K562 (cell line): ENCODE data around the gene ZBTB16. TPM values are rescaled to one million over a fixed set of nuclear protein-coding genes. Genes with fewer than 3 reads are reported as not detected.

ENCODE experiments used
- NCOA1 ChIP-seq: fragments of 450-650 bp; IDR thresholded peaks from 2 replicates; pipeline ENCODE4 v1.6.1; 2016; ENCODE audit warnings: low read depth
- SP1 ChIP-seq: sonication (generic); formaldehyde crosslinking; IDR thresholded peaks from 2 replicates; pipeline ENCODE4 v1.8.1; 2022; ENCODE audit warnings: mild to moderate bottlenecking, missing genetic modification reagents
- polyA plus RNA-seq, 8 experiments: library from polyadenylated mRNA; depleted of rRNA in 4 of 8; stranded (reverse) in 5 of 8; unstranded in 3 of 8; fragments of >200 nt; fragmentation: Nextera tagmentation in 2 of 8; fragmentation: Illumina TruSeq in 1 of 8; extraction: Ambion mirVana in 2 of 8; extraction: Trizol in 1 of 8; gene quantifications; 2 replicates each; pipeline versions ENCODE4 v1.2.1 to v1.2.3, GENCODE V29; 2011 to 2014; ENCODE audit warnings: inconsistent platforms in 1 of 8, missing spikeins in 1 of 8
- total RNA-seq, 7 experiments: library from RNA; depleted of rRNA in 6 of 7; stranded (reverse); fragments of >200 nt in 6 of 7; fragmentation: Illumina TruSeq in 2 of 7; extraction: Trizol in 2 of 7; gene quantifications; 2 replicates each; pipeline versions ENCODE4 v1.2.1 to v1.2.3, GENCODE V29; 2011 to 2021; ENCODE audit warnings: low replicate concordance in 1 of 7
- TF ChIP-seq, protein P1 (sequence below): fragments of 450-650 bp; IDR thresholded peaks from 2 replicates; pipeline ENCODE4 v1.6.1; 2016; ENCODE audit warnings: mild to moderate bottlenecking, moderate library complexity
- TF ChIP-seq, protein P2 (sequence below): fragments of 450-650 bp; IDR thresholded peaks from 2 replicates; pipeline ENCODE4 v1.6.1; 2016; ENCODE audit warnings: low read depth, mild to moderate bottlenecking, moderate library complexity
- TF ChIP-seq, protein P3 (sequence below): sonication (generic); formaldehyde crosslinking; IDR thresholded peaks from 2 replicates; pipeline ENCODE4 v1.8.0; 2022; ENCODE audit warnings: mild to moderate bottlenecking, missing genetic modification reagents
- TF ChIP-seq, protein P4 (sequence below): fragments of 250-450 bp; sonication (Bioruptor Pico); IDR thresholded peaks from 2 replicates; pipeline ENCODE4 v1.4.0; 2020; ENCODE audit warnings: mild to moderate bottlenecking, moderate library complexity

The ZBTB16 gene
- total and polyA plus RNA-seq, 9 of the 15 experiments (the other 6 are each of a cell fraction or from before 2014, with no cell fraction given) = 0.06 to 0.40 (median 0.24) TPM; not detected in 4

DNA sequence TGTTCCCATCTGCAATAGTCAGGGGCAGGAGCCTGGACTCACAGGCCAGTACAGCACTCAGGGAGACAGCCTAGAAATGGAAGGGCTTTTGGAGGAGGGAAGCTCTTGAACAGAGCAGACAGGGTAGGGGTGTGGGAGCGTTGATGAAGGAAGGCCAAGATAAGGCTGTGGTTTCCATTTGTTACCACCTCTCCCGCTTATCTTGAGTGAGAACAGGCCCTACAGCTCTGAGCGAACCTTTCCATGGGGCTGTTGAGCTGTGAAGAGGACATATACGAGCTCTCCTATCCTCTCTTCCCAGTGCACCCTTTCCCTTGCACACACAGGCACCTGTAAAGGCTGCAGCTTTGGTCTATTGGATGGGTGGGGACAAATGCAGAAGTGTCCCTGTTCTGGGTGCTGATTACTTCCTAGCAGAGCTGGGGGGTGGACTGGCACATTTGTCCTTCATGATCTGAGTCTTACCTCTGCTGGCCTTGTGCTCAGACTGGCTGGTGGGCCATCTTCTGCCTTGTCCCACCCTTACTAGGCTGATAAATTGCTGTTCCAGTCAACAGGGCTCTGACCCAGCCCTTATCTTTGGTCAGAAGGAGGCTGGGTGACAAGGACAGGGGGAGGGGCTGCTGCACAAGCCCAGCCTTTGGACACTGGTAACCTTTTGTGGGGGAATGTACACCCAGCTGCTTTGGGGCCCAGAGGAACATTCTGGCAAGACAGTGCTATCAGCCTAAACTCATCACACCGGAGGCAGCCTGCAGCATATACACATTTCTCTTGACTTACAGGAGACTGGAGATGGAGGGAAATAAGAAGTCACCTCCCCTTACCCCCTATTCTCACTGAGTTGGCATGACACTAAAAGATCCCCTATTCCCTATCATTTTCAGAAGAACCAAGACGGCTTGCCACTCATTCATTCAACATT, 156.6 kb downstream of the ZBTB16 start (continued):
- TF ChIP-seq, protein P1, sequence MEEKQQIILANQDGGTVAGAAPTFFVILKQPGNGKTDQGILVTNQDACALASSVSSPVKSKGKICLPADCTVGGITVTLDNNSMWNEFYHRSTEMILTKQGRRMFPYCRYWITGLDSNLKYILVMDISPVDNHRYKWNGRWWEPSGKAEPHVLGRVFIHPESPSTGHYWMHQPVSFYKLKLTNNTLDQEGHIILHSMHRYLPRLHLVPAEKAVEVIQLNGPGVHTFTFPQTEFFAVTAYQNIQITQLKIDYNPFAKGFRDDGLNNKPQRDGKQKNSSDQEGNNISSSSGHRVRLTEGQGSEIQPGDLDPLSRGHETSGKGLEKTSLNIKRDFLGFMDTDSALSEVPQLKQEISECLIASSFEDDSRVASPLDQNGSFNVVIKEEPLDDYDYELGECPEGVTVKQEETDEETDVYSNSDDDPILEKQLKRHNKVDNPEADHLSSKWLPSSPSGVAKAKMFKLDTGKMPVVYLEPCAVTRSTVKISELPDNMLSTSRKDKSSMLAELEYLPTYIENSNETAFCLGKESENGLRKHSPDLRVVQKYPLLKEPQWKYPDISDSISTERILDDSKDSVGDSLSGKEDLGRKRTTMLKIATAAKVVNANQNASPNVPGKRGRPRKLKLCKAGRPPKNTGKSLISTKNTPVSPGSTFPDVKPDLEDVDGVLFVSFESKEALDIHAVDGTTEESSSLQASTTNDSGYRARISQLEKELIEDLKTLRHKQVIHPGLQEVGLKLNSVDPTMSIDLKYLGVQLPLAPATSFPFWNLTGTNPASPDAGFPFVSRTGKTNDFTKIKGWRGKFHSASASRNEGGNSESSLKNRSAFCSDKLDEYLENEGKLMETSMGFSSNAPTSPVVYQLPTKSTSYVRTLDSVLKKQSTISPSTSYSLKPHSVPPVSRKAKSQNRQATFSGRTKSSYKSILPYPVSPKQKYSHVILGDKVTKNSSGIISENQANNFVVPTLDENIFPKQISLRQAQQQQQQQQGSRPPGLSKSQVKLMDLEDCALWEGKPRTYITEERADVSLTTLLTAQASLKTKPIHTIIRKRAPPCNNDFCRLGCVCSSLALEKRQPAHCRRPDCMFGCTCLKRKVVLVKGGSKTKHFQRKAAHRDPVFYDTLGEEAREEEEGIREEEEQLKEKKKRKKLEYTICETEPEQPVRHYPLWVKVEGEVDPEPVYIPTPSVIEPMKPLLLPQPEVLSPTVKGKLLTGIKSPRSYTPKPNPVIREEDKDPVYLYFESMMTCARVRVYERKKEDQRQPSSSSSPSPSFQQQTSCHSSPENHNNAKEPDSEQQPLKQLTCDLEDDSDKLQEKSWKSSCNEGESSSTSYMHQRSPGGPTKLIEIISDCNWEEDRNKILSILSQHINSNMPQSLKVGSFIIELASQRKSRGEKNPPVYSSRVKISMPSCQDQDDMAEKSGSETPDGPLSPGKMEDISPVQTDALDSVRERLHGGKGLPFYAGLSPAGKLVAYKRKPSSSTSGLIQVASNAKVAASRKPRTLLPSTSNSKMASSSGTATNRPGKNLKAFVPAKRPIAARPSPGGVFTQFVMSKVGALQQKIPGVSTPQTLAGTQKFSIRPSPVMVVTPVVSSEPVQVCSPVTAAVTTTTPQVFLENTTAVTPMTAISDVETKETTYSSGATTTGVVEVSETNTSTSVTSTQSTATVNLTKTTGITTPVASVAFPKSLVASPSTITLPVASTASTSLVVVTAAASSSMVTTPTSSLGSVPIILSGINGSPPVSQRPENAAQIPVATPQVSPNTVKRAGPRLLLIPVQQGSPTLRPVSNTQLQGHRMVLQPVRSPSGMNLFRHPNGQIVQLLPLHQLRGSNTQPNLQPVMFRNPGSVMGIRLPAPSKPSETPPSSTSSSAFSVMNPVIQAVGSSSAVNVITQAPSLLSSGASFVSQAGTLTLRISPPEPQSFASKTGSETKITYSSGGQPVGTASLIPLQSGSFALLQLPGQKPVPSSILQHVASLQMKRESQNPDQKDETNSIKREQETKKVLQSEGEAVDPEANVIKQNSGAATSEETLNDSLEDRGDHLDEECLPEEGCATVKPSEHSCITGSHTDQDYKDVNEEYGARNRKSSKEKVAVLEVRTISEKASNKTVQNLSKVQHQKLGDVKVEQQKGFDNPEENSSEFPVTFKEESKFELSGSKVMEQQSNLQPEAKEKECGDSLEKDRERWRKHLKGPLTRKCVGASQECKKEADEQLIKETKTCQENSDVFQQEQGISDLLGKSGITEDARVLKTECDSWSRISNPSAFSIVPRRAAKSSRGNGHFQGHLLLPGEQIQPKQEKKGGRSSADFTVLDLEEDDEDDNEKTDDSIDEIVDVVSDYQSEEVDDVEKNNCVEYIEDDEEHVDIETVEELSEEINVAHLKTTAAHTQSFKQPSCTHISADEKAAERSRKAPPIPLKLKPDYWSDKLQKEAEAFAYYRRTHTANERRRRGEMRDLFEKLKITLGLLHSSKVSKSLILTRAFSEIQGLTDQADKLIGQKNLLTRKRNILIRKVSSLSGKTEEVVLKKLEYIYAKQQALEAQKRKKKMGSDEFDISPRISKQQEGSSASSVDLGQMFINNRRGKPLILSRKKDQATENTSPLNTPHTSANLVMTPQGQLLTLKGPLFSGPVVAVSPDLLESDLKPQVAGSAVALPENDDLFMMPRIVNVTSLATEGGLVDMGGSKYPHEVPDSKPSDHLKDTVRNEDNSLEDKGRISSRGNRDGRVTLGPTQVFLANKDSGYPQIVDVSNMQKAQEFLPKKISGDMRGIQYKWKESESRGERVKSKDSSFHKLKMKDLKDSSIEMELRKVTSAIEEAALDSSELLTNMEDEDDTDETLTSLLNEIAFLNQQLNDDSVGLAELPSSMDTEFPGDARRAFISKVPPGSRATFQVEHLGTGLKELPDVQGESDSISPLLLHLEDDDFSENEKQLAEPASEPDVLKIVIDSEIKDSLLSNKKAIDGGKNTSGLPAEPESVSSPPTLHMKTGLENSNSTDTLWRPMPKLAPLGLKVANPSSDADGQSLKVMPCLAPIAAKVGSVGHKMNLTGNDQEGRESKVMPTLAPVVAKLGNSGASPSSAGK = peak; percentile 3; the same call in 1 of the 2 replicates
- TF ChIP-seq, protein P2, sequence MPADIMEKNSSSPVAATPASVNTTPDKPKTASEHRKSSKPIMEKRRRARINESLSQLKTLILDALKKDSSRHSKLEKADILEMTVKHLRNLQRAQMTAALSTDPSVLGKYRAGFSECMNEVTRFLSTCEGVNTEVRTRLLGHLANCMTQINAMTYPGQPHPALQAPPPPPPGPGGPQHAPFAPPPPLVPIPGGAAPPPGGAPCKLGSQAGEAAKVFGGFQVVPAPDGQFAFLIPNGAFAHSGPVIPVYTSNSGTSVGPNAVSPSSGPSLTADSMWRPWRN = peak; percentile 89
- peak; percentile 85 for TF ChIP-seq SP1 (CRISPR knock-in tag)
- peak; percentile 89 for TF ChIP-seq NCOA1
- TF ChIP-seq, protein P3, sequence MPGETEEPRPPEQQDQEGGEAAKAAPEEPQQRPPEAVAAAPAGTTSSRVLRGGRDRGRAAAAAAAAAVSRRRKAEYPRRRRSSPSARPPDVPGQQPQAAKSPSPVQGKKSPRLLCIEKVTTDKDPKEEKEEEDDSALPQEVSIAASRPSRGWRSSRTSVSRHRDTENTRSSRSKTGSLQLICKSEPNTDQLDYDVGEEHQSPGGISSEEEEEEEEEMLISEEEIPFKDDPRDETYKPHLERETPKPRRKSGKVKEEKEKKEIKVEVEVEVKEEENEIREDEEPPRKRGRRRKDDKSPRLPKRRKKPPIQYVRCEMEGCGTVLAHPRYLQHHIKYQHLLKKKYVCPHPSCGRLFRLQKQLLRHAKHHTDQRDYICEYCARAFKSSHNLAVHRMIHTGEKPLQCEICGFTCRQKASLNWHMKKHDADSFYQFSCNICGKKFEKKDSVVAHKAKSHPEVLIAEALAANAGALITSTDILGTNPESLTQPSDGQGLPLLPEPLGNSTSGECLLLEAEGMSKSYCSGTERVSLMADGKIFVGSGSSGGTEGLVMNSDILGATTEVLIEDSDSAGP = peak; percentile 13; the same call in 1 of the 2 replicates
- TF ChIP-seq, protein P4, sequence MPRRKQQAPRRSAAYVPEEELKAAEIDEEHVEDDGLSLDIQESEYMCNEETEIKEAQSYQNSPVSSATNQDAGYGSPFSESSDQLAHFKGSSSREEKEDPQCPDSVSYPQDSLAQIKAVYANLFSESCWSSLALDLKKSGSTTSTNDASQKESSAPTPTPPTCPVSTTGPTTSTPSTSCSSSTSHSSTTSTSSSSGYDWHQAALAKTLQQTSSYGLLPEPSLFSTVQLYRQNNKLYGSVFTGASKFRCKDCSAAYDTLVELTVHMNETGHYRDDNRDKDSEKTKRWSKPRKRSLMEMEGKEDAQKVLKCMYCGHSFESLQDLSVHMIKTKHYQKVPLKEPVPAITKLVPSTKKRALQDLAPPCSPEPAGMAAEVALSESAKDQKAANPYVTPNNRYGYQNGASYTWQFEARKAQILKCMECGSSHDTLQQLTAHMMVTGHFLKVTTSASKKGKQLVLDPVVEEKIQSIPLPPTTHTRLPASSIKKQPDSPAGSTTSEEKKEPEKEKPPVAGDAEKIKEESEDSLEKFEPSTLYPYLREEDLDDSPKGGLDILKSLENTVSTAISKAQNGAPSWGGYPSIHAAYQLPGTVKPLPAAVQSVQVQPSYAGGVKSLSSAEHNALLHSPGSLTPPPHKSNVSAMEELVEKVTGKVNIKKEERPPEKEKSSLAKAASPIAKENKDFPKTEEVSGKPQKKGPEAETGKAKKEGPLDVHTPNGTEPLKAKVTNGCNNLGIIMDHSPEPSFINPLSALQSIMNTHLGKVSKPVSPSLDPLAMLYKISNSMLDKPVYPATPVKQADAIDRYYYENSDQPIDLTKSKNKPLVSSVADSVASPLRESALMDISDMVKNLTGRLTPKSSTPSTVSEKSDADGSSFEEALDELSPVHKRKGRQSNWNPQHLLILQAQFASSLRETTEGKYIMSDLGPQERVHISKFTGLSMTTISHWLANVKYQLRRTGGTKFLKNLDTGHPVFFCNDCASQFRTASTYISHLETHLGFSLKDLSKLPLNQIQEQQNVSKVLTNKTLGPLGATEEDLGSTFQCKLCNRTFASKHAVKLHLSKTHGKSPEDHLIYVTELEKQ (CRISPR knock-in tag) = no peak
